ENCODE results near the gene EPB41L2.

DNA sequence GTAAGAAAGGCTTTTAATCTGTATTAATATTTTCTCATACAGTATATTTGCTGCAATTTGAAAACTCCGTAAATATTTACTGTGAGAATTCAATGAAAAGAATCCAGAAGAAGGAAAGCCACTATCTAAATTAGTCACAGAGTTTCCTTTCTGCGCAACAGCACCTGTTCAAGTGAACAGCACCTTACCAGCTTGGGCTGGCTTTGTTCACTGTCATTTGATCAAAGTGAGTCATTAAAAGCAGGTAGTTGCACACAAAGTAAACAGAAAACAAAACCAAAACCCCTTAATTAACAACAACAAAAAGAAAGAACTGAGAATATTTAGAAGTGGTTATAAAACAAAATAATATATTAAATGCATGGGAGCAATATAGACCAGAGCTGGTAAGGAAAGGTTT is 223.0 kb downstream of the EPB41L2 start:
- TF ChIP-seq, protein P1, sequence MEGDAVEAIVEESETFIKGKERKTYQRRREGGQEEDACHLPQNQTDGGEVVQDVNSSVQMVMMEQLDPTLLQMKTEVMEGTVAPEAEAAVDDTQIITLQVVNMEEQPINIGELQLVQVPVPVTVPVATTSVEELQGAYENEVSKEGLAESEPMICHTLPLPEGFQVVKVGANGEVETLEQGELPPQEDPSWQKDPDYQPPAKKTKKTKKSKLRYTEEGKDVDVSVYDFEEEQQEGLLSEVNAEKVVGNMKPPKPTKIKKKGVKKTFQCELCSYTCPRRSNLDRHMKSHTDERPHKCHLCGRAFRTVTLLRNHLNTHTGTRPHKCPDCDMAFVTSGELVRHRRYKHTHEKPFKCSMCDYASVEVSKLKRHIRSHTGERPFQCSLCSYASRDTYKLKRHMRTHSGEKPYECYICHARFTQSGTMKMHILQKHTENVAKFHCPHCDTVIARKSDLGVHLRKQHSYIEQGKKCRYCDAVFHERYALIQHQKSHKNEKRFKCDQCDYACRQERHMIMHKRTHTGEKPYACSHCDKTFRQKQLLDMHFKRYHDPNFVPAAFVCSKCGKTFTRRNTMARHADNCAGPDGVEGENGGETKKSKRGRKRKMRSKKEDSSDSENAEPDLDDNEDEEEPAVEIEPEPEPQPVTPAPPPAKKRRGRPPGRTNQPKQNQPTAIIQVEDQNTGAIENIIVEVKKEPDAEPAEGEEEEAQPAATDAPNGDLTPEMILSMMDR (IDR thresholded peaks at IDR 0.05 in 4 of 5, conservative IDR thresholded peaks at IDR 0.05 in 1 of 5) = no peak
- no peak for TF ChIP-seq POLR2A (IDR thresholded peaks at IDR 0.05)
